GM03348 (cell line): ENCODE measurements around the gene PAX7.

ENCODE experiments used
- DNase-seq: peaks from one replicate; pipeline ENCODE4 v3.0.0; 2012; ENCODE audit warnings: low spot score

PAX7 gene

DNA sequence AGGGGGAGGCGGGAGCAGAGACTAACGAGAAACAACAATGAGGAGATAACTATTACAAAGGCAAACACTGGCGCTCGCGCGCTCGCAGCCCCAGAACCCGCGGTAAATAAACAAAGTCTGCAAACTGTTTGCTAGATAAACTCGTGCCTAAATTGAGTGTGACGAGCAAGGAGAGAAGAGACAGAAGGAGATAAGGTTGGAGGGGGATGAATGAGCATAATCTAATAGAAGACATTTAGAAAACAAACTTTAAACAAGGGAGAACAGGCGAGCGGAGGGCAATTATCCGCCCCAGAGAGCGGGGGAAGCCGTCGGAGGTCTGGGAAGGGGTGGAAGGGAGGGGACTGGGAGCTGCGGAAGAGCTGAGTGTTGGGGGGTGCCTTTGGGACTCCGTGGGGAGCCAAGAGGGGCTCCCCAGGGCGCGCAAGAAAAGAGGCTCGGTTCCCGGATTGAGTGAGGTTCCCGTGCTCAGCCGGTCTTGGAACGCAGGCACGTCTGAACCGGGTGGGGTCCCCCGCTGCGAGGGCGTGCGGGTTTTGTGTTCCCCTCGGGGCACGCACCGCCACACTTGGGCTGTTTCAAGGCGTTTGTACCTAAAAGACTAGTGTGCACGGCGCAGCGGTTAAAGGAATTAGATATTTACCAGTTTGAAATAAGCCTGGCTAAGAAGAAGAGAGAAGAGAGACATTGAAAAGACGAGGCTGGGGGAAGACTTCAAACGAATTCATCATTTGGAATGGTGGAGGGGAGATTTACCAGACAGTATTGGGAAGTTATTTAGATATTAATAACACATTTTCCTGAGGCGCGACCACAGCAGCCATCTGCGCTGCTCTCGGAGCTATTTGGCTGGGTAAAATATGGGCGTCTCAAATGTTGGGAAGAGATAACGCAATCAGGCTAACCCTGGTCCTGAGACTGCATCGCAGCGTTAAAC is 10.6 kb downstream of the PAX7 start:
- DNase-seq = no peak

DNA sequence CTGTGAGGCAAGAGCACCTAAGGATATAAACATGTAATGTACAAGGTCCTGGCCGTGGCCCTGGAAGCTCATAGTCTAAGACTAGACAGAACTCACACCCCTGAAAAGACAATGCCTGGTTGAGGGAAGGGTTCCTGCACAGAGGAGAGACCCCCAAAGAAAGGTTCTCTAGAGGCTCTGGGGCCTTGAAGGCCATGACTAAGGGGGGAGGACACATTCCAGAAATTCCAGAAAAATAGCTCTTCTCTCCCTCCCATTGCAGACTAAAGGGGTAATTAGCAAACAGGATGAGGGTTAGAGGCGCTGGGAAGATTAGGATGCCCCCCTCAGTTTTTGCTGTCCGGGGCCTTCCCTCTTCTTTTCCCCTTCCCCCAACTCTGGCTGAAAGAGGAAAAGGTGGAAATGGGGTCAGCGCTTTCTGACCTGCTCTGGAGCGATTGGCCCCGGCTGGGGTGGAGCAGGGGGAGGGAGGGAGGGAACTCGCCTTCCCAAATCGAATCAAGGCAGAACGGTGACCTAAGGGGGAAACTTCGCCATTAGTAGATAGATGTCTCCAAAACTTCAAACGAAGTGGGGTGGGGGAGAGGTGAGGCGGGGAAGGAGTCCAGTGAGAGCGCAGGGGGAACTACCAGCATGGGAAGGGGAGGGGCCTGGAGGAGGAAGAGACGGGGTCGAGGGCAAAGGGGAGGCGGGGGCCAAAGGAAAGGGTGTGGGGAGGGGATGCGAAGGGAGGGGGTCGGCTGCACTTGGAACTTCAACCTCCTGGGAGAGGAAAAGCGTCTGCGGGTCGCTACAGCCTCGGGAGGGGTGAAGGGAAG is 11.8 kb downstream of the PAX7 start:
- no peak for DNase-seq

- peak; percentile 43 for DNase-seq
These were observed 12.7 kb downstream of the PAX7 start for GRCh38 chr1:18643154-18644012.

- DNase-seq = no peak
These were observed 13.4 kb downstream of the PAX7 start for GRCh38 chr1:18644013-18644399.

DNA sequence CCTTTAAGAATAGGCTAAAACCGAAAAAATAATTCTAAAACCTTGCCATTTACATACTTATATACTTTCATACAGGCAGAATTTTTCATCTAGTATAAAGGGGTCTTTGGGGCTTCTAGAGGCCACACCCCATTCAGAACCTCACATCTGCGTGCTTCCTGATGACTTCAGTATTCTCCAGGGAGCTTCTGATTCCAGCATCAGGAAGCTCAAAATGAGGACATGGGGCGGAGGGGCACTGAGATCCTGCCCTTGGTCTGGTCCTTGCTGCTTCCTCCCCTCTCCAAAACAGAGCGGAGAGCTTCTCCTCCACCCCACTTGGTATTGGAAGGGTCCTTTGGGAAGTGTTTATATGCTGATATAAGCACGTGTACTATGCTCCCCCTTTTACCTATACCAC is 13.8 kb downstream of the PAX7 start:
- no peak for DNase-seq

- no peak for DNase-seq
These were observed 14.5 kb downstream of the PAX7 start for GRCh38 chr1:18644973-18645746.

DNA sequence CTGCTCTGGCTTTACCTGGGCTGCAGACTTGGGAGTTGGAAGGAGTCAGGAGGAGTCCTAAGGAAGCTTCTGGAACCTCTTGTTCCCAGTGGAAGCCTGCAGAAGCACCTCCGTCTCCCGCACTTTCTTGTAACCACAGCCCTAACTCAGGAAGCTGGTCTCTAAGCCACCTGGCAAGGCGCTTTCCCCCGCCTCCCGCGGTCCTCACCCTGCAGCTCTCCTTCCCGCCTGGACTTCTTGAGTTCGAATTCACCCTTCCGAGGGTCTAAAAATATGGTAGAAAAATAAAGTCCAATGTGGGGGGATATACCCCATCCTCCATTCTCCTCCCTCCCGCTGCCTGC is 15.1 kb downstream of the PAX7 start:
- DNase-seq = no peak

- DNase-seq = peak; percentile 47
These were observed 15.6 kb downstream of the PAX7 start for GRCh38 chr1:18646091-18646785.

GRCh38 chr1:18646786-18647410 is 16.3 kb downstream of the PAX7 start:
- DNase-seq = no peak

DNA sequence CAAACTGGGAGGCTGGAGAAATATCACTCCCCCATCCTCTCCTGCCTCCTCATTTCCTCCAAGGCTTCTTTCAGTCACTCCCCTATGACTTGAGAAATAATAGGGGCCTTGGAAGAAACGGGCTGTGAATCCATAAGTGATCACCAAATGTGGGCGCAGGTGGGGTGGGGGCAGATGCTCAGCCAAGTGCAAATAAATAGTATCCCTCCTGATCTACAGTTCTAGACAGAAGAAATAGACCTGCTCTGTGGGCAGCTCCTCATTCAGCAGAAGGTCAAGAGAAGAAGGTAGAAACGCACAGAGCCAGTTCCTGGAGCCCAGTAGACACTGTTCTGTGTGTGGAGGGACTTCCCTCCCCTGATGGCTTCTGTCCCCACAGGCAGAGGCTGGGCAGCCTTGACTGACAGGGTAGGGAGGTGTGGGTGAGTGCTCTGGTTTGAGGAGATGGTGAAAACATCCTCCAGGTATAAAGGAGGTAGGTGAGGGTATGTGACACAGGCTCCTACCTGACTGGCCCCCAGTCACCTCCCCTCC is 17.1 kb downstream of the PAX7 start:
- DNase-seq = no peak

GRCh38 chr1:18649693-18650370 is 19.2 kb downstream of the PAX7 start:
- DNase-seq = no peak

GRCh38 chr1:18651713-18652112 is 21.1 kb downstream of the PAX7 start:
- no peak for DNase-seq

GRCh38 chr1:18652791-18653190 is 22.1 kb downstream of the PAX7 start:
- DNase-seq = no peak

DNA sequence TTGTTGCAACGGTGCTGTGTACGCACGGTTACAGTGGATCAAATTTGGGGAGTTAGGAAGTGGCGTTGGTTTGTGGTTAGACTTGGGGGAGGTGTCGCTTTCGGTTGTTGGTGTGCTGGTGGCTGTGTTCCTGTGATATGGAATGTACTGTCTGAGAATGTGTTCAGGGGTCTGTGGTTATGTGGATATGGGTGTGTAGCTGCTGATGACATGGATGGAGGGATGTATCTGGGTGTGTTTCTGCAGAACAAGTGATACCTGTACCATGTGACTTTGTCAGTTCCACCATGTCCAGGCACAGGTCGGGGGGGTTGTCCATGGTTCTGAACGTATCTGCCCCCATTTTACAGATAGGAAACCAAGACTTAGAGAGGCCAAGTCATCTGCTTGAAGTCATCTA is 22.7 kb downstream of the PAX7 start:
- DNase-seq = no peak

DNA sequence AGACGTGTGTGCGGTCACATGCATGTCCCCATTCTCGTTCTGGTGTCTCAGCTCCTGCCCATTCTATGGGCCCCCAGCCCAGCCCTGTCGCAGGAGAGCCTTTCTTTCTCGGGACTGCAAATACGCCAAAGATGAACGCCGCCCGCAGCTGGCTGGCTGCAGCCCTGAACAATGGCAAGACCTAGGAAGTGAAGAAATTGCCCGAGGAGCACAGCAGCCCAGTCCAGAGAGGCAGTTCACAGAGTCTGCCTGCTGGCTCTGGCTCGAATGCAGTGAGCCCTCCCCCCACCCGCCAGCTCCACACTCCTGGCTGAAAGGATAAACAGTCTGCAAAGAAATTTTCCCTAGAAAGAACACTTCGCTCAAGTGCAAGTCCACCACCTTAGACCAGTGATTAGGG is 23.3 kb downstream of the PAX7 start:
- DNase-seq = no peak

DNA sequence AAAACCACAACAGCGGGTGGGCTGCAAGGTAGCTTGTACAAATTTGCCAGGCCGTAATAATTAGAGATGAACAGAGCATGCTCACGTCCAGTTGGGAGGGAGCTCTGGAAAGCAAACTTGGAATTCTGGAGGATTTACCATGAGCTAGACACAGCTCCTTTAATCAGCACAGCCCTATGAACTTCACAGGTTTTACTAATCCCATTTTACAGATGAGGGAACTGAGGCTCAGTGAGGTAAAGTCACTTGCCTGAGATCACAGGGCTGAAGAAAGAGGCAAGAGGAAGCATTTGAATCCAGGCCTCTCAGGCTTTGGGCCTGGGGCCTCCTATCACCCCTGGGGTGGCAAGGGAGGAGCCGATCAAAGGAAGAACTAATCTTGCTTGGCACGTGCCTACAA is 24.0 kb downstream of the PAX7 start:
- no peak for DNase-seq

DNA sequence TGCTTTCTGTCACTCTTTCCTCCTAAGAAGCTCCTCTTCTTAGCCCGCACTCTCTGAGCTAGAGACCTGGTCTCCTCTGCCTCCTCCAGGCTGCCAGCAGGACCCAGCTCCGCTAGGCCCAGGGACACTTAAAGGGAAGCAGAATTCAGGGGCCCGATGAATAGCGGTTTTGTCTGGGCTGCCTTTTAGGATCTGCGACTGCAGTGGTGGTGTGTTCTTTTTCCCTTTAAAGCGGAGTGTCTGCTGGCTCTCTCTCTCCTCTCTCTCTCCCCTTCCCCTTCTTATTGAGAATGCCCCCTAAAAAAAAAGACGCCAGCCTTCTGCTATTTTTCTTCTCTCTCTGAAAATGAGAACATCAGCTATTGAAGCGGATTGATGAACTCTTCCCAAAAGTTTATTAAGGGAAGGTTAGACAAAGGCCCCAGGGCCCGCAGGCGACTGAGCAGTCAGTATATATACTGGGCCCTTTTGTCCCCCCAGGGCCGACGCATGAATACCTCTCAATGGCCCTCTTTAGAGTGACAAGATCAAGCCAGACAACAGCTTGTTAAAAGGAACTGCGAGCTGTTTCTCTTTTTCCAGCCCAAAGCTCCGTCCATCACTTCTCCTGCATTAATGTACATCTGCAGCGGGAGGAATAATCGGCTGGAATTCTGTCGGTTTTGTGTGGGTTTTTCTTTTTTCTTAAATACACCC is 27.0 kb downstream of the PAX7 start:
- DNase-seq = no peak

- DNase-seq = no peak
These were observed 28.2 kb downstream of the PAX7 start for GRCh38 chr1:18658831-18659230.
